Thoracic aorta (tissue), 2 donors: ENCODE data around the gene RBM14. TPM values are rescaled to one million over a fixed set of nuclear protein-coding genes. Genes with fewer than 3 reads are reported as not detected.

Source experiments
- ATAC-seq: fragments of 150-250 bp; one replicate; pipeline ENCODE4 v1.8.0; 2017; ENCODE audit warnings: low read depth; ENCODE audit not compliant: insufficient number of reproducible peaks, low FRiP score
- DNase-seq: peaks from one replicate; pipeline ENCODE4 v3.0.0-alpha.2; 2020; ENCODE audit warnings: low spot score
- H3K27ac ChIP-seq, 2 donors: fragments of 200-600 bp; sonication (generic); 1 replicate in 1 of 2; 2 replicates in 1 of 2; pipeline ENCODE4 v1.5.1; 2016; ENCODE audit warnings: mild to moderate bottlenecking in 2 of 2, moderate library complexity in 2 of 2
- H3K27me3 ChIP-seq: fragments of 200-600 bp; sonication (generic); replicated peaks from 2 replicates; pipeline ENCODE4 v1.6.0; 2016; ENCODE audit warnings: mild to moderate bottlenecking; ENCODE audit not compliant: insufficient read depth
- H3K36me3 ChIP-seq: fragments of 200-600 bp; sonication (generic); one replicate; pipeline ENCODE4 v1.5.1; 2016
- H3K4me1 ChIP-seq, 2 donors: fragments of 200-600 bp; sonication (generic); 1 replicate in 1 of 2; 2 replicates in 1 of 2; pipeline versions ENCODE4 v1.5.1 to v1.6.0; 2016; ENCODE audit warnings: low read depth in 2 of 2, mild to moderate bottlenecking in 1 of 2; ENCODE audit not compliant: control insufficient read depth in 1 of 2
- H3K4me3 ChIP-seq: fragments of 200-600 bp; sonication (generic); 2 replicates; pipeline ENCODE4 v1.5.1; 2016; ENCODE audit warnings: mild to moderate bottlenecking
- H3K9me3 ChIP-seq: fragments of 200-600 bp; sonication (generic); 2 replicates; pipeline ENCODE4 v1.5.1; 2016
- total RNA-seq, 2 donors: library from RNA; depleted of rRNA; stranded (reverse); fragments of >200 nt; gene quantifications; one replicate each; pipeline versions ENCODE4 v1.1.0 to v1.2.3, GENCODE V29; 2016
- TF ChIP-seq, protein P1 (sequence below): fragments of 200-600 bp; sonication (generic); IDR thresholded peaks from one replicate; pipeline ENCODE4 v1.5.1; 2019; ENCODE audit warnings: antibody characterized with exemption

RBM14 gene
- total RNA-seq, 2 donors from 2014 or later = 72.7 to 99.8 TPM

DNA sequence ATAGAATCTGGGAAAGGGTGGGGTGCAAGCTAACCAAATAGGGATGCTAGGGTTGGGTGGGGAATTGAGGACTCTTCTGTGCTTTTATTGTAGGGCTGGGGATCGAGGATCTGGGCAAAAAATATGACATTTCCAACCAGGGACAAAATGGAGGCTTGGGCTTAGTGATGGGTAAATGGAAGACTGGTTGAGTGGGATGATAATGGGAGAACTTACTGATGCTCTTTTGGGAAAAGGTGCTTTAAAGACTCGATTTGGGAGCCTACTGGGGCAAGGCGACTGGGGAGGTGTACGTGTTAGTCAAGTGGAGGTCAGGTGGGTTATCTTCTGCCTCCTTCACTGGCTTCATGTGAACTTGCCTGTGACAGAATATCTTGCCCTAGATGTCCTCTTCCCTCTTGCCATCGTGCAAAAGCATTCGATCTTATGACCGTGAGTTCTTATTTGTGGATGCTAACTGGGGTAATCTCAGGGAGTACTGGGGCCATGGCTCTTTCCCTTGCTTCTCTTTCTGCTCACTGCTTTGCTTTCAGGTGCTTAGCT, 11.7 kb downstream of the RBM14 start:
- no peaks in the 10 kb centered on the region for H3K9me3 ChIP-seq
- TF ChIP-seq, protein P1, sequence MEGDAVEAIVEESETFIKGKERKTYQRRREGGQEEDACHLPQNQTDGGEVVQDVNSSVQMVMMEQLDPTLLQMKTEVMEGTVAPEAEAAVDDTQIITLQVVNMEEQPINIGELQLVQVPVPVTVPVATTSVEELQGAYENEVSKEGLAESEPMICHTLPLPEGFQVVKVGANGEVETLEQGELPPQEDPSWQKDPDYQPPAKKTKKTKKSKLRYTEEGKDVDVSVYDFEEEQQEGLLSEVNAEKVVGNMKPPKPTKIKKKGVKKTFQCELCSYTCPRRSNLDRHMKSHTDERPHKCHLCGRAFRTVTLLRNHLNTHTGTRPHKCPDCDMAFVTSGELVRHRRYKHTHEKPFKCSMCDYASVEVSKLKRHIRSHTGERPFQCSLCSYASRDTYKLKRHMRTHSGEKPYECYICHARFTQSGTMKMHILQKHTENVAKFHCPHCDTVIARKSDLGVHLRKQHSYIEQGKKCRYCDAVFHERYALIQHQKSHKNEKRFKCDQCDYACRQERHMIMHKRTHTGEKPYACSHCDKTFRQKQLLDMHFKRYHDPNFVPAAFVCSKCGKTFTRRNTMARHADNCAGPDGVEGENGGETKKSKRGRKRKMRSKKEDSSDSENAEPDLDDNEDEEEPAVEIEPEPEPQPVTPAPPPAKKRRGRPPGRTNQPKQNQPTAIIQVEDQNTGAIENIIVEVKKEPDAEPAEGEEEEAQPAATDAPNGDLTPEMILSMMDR = no peak
- H3K27ac ChIP-seq = no peak overlapping the region
- H3K36me3 ChIP-seq = peaks cover 56% of the 10 kb centered on the region
- ATAC-seq (no peak), DNase-seq (no peak)
- H3K4me3 ChIP-seq = no peak overlapping the region
- peaks cover 5 to 34% of the 10 kb centered on the region in 2 donors for H3K4me1 ChIP-seq
- no peaks in the 10 kb centered on the region for H3K27me3 ChIP-seq

DNA sequence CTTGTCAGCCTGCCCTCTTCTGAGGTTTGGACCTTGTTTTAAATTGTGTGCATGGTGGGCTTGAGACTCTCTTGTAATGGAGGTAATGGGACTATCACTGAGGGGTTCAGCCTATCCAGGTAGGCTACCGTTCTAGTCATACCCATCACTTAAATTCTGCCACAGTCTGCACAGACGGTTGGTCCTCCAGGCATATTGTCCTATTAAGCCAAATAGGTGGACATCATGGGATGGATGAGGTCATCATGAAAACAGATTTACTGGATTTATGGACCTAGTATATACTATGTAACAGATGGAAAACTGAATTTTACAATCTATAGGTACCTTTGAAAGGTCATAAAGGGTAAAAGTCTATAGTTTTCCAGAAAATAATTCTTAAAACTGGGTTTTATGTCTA, 12.9 kb downstream of the RBM14 start:
- Histone ChIP-seq H3K27me3 (no peaks in the 10 kb centered on the region), H3K27ac (no peak overlapping the region), H3K36me3 (peaks cover 52% of the 10 kb centered on the region), H3K9me3 (no peaks in the 10 kb centered on the region), H3K4me1 (peaks cover 3 to 22% of the 10 kb centered on the region in 2 donors), H3K4me3 (no peak overlapping the region)
- no peak for ATAC-seq
- DNase-seq = no peak
- TF ChIP-seq, protein P1 = no peak

DNA sequence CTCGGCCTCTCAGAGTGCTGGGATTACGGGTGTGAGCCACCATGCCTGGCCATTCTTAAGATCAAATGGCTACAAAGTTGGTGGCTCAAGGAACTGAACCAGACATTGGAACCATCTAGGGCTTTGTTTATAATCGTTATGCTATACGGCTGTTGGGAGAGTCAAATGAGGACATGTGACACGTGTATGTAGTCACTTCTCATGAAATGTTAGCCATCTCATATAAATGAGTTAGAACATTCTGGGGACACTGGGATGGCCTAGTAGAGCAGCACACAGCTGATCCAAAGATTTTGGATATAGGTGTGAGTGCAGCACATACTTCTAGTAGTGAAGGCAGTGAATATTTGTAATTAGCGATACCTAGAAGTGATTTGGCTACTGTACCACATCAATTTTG, 15.5 kb downstream of the RBM14 start:
- ATAC-seq (no peak), DNase-seq (no peak)
- no peaks in the 10 kb centered on the region for H3K9me3 ChIP-seq
- H3K36me3 ChIP-seq = peaks cover 26% of the 10 kb centered on the region
- no peaks in the 10 kb centered on the region for H3K27me3 ChIP-seq
- no peak overlapping the region for H3K27ac ChIP-seq
- peaks cover 3 to 5% of the 10 kb centered on the region in 2 donors for H3K4me1 ChIP-seq
- TF ChIP-seq, protein P1 = no peak
- H3K4me3 ChIP-seq = no peak overlapping the region

DNA sequence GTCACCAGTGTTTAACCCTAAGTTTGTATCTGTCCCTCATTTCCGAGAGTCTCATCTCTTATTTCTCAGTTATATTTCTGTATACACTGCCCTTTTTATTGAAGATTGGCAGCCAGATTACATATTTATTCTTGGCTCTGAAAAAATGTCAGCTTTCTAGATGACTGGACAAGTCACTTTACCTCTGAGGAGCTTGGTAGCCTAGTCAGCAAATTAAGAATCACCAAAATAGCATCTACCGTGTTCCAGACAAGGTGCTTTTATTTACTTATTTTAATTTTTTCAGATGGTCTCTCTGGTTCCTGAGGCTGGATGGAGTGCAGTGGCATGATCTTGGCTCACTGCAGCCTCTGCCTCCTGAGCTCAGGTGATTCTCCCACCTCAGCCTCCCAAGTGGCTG, 16.5 kb downstream of the RBM14 start:
- TF ChIP-seq, protein P1 = no peak
- no peaks in the 10 kb centered on the region for H3K9me3 ChIP-seq
- no peak overlapping the region for H3K27ac ChIP-seq
- H3K4me1 ChIP-seq = peaks cover 5 to 15% of the 10 kb centered on the region in 2 donors
- ATAC-seq (no peak), DNase-seq (no peak)
- no peak overlapping the region for H3K4me3 ChIP-seq
- peaks cover 16% of the 10 kb centered on the region for H3K36me3 ChIP-seq
- H3K27me3 ChIP-seq = no peaks in the 10 kb centered on the region

DNA sequence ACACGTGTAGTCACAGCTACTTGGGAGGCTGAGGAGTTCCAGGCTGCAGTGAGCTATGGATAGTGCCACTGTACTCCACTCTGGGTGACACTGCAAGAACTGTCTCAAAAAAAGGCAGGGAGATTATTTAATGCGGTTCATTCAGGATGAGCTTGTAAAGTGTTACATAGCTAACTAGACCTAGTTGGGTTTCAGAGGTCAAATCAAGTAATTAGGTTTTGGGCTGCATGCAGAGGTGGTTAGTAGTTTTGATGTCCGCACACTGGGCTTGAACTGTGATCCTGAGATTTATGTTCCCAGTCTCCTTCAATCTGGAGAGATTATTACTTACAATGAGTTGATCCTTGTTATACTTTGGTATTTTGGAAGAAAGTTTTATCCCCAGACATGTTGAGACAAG, 20.0 kb downstream of the RBM14 start:
- no peak overlapping the region for H3K4me3 ChIP-seq
- no peaks in the 10 kb centered on the region for H3K9me3 ChIP-seq
- H3K27me3 ChIP-seq = no peaks in the 10 kb centered on the region
- DNase-seq (no peak), ATAC-seq (no peak)
- H3K27ac ChIP-seq = no peak overlapping the region
- TF ChIP-seq, protein P1 = no peak
- peaks cover 22 to 37% of the 10 kb centered on the region in 2 donors for H3K4me1 ChIP-seq
- peaks cover 3% of the 10 kb centered on the region for H3K36me3 ChIP-seq
